H1 (cell line): ENCODE measurements around the gene AGPAT2. TPM values are rescaled to one million over a fixed set of nuclear protein-coding genes. Genes with fewer than 3 reads are reported as not detected.

Experiments
- CTCF ChIA-PET: fragments of 300-600 bp; sonication (Branson Sonifier 250); formaldehyde crosslinking; loops from one replicate; lab custom pipeline; 2021; ENCODE audit not compliant: partially characterized antibody; lab: Charles Lee
- POLR2A ChIA-PET: fragments of 300-600 bp; sonication (Branson Sonifier 250); formaldehyde crosslinking; loops from one replicate; lab custom pipeline; 2021; ENCODE audit warnings: inconsistent platforms; ENCODE audit not compliant: partially characterized antibody; lab: Charles Lee
- DNase-seq, 2 experiments: peaks; one replicate each; pipeline versions ENCODE4 v3.0.0 to v3.0.0-alpha.2; 2010 to 2022; ENCODE audit warnings: low spot score in 2 of 2, low read depth in 1 of 2, mixed read lengths in 1 of 2
- FAIRE-seq: peaks from 2 replicates; lab custom pipeline; 2011; peaks lifted over from hg19 to GRCh38; lab: Jason Lieb, UNC
- H2AFZ ChIP-seq: 2 replicates; pipeline ENCODE4 v1.8.1; 2012; ENCODE audit warnings: low read length, inconsistent platforms
- H2AK5ac ChIP-seq: 2 replicates; pipeline ENCODE4 v1.6.1; 2013; ENCODE audit warnings: low read depth, low read length
- H2BK120ac ChIP-seq: replicated peaks from 2 replicates; pipeline ENCODE3; 2013; ENCODE audit warnings: low read depth, low read length, inconsistent platforms
- H2BK12ac ChIP-seq: 2 replicates; pipeline ENCODE4 v1.6.1; 2013; ENCODE audit warnings: low read depth, low read length
- H2BK15ac ChIP-seq: 2 replicates; pipeline ENCODE4 v1.6.1; 2013; ENCODE audit warnings: low read length
- H2BK20ac ChIP-seq: 2 replicates; pipeline ENCODE4 v1.6.1; 2013; ENCODE audit warnings: low read length
- H2BK5ac ChIP-seq: 2 replicates; pipeline ENCODE4 v1.6.1; 2013; ENCODE audit warnings: low read depth, low read length
- H3K14ac ChIP-seq: 2 replicates; pipeline ENCODE4 v1.6.1; 2013; ENCODE audit warnings: inconsistent platforms; ENCODE audit not compliant: insufficient read length
- H3K18ac ChIP-seq: 2 replicates; pipeline ENCODE4 v1.6.1; 2013; ENCODE audit warnings: low read length; ENCODE audit errors: extremely low read depth
- H3K23ac ChIP-seq: 2 replicates; pipeline ENCODE4 v1.6.1; 2013; ENCODE audit warnings: inconsistent platforms; ENCODE audit not compliant: insufficient read length
- H3K23me2 ChIP-seq: 2 replicates; pipeline ENCODE4 v1.6.1; 2013; ENCODE audit warnings: low read depth, low read length
- H3K27ac ChIP-seq: 2 replicates; pipeline ENCODE4 v1.6.1; 2011; ENCODE audit warnings: low read depth, low read length, inconsistent platforms
- H3K27me3 ChIP-seq, 4 experiments: replicated peaks in 1 of 4; 1 replicate in 1 of 4; 2 replicates in 3 of 4; pipeline versions ENCODE4 v1.6.1 to v1.8.1; 2011 to 2013; ENCODE audit warnings: low read length in 3 of 4, mild to moderate bottlenecking in 3 of 4, inconsistent platforms in 2 of 4, mixed read lengths in 2 of 4, moderate library complexity in 1 of 4; ENCODE audit not compliant: control insufficient read depth in 3 of 4, insufficient read depth in 3 of 4; ENCODE audit errors: extremely low read depth in 1 of 4
- H3K36me3 ChIP-seq, 4 experiments: 2 replicates each; pipeline versions ENCODE4 v1.6.1 to v1.8.1; 2011 to 2013; ENCODE audit warnings: mild to moderate bottlenecking in 4 of 4, low read length in 3 of 4, moderate library complexity in 2 of 4, control low read depth in 1 of 4, inconsistent platforms in 1 of 4; ENCODE audit not compliant: insufficient read depth in 4 of 4, control insufficient read depth in 2 of 4
- H3K4ac ChIP-seq: replicated peaks from 2 replicates; pipeline ENCODE3; 2013; ENCODE audit warnings: low read length, low read depth, mixed read lengths, inconsistent platforms; ENCODE audit not compliant: insufficient read length
- H3K4me1 ChIP-seq, 4 experiments: replicated peaks in 1 of 4; 1 replicate in 1 of 4; 2 replicates in 3 of 4; pipeline versions ENCODE4 v1.6.1 to v1.8.1; 2011 to 2013; ENCODE audit warnings: low read length in 3 of 4, inconsistent platforms in 2 of 4, mixed read lengths in 1 of 4; ENCODE audit not compliant: insufficient read depth in 4 of 4, control insufficient read depth in 3 of 4
- H3K4me2 ChIP-seq, 2 experiments: 2 replicates each; pipeline versions ENCODE4 v1.6.1 to v1.8.1; 2011 to 2013; ENCODE audit warnings: low read depth in 2 of 2, low read length in 2 of 2, control low read depth in 1 of 2, inconsistent platforms in 1 of 2, mild to moderate bottlenecking in 1 of 2; ENCODE audit not compliant: insufficient read depth in 1 of 2
- H3K4me3 ChIP-seq, 4 experiments: fragments of 200-600, 300-600 bp in 1 of 4; sonication (generic), shearing (Covaris generic), sonication (Bioruptor Twin) in 1 of 4; 2 replicates each; pipeline versions ENCODE4 v1.5.1 to v1.8.1; 2011 to 2016; ENCODE audit warnings: low read length in 4 of 4, low read depth in 3 of 4, control low read depth in 2 of 4, inconsistent platforms in 2 of 4, mild to moderate bottlenecking in 2 of 4, mixed read lengths in 1 of 4, moderate library complexity in 1 of 4; ENCODE audit not compliant: insufficient read depth in 2 of 4; ENCODE audit errors: extremely low read depth in 1 of 4
- H3K56ac ChIP-seq: replicated peaks from 2 replicates; pipeline ENCODE3; 2013; ENCODE audit warnings: low read depth, mild to moderate bottlenecking, mixed read lengths, low read length, inconsistent platforms; ENCODE audit not compliant: insufficient read length
- H3K79me1 ChIP-seq: 2 replicates; pipeline ENCODE4 v1.6.1; 2013; ENCODE audit warnings: low read depth, low read length, control low read depth
- H3K79me2 ChIP-seq, 2 experiments: 2 replicates each; pipeline versions ENCODE4 v1.6.1 to v1.8.1; 2012 to 2013; ENCODE audit warnings: low read length in 2 of 2, mild to moderate bottlenecking in 2 of 2, inconsistent platforms in 1 of 2; ENCODE audit not compliant: insufficient read depth in 2 of 2, control insufficient read depth in 1 of 2
- H3K9ac ChIP-seq, 4 experiments: replicated peaks in 1 of 4; 1 replicate in 1 of 4; 2 replicates in 3 of 4; pipeline versions ENCODE4 v1.6.1 to v1.8.1; 2011 to 2013; ENCODE audit warnings: low read depth in 3 of 4, low read length in 3 of 4, control low read depth in 2 of 4, mild to moderate bottlenecking in 2 of 4, moderate library complexity in 2 of 4, inconsistent platforms in 1 of 4; ENCODE audit errors: extremely low read depth in 1 of 4
- H3K9me3 ChIP-seq, 2 experiments: 2 replicates each; pipeline versions ENCODE4 v1.6.1 to v1.8.1; 2012 to 2013; ENCODE audit warnings: mild to moderate bottlenecking in 2 of 2, moderate library complexity in 2 of 2, control low read depth in 1 of 2, inconsistent platforms in 1 of 2, low read depth in 1 of 2, low read length in 1 of 2, mixed read lengths in 1 of 2; ENCODE audit not compliant: insufficient read depth in 2 of 2
- H4K20me1 ChIP-seq, 2 experiments: replicated peaks in 1 of 2; 2 replicates each; pipeline versions ENCODE3 to v1.8.1; 2011 to 2013; ENCODE audit warnings: inconsistent platforms in 2 of 2, low read length in 2 of 2, mild to moderate bottlenecking in 1 of 2; ENCODE audit not compliant: insufficient read depth in 2 of 2, control insufficient read depth in 1 of 2
- H4K5ac ChIP-seq: 2 replicates; pipeline ENCODE4 v1.6.1; 2013; ENCODE audit warnings: low read length, low read depth, mixed read lengths, inconsistent platforms; ENCODE audit not compliant: insufficient read length
- H4K8ac ChIP-seq: 2 replicates; pipeline ENCODE4 v1.8.0; 2013; ENCODE audit warnings: mild to moderate bottlenecking, moderate library complexity, low read length, inconsistent platforms; ENCODE audit not compliant: insufficient read depth; ENCODE audit errors: extremely low read depth
- H4K91ac ChIP-seq: replicated peaks from 2 replicates; pipeline ENCODE3; 2013; ENCODE audit warnings: low read length, mixed read lengths, inconsistent platforms; ENCODE audit not compliant: insufficient read length
- MAX ChIP-seq: IDR thresholded peaks from 2 replicates; pipeline ENCODE4 v1.6.1; 2012; ENCODE audit warnings: inconsistent platforms
- NRF1 ChIP-seq: IDR thresholded peaks from 2 replicates; pipeline ENCODE4 v1.6.1; 2011; ENCODE audit warnings: mild to moderate bottlenecking, low read depth, low read length, improper control_type of control experiment
- WGBS, 2 experiments: shearing (Covaris generic) in 1 of 2; methylation state at CpG; one replicate each; pipeline versions ENCODE4 v1.1.6 to v1.1.7; 2013 to 2015; ENCODE audit warnings: low lambda C conversion rate in 2 of 2, mixed read lengths in 2 of 2, inconsistent platforms in 1 of 2, low coverage in 1 of 2, missing lambda C conversion rate in 1 of 2; ENCODE audit not compliant: insufficient replicate concordance in 2 of 2, insufficient coverage in 1 of 2, insufficient read length in 1 of 2; ENCODE audit errors: extremely low coverage in 1 of 2, missing lambda C conversion rate in 1 of 2; 5-methylcytosine and 5-hydroxymethylcytosine counted together
- polyA plus RNA-seq, 7 experiments: library from polyadenylated mRNA; depleted of rRNA in 3 of 7; stranded (reverse) in 5 of 7; unstranded in 2 of 7; fragments of >200 nt in 5 of 7; fragments of 200-250 nt in 2 of 7; gene quantifications; 1 replicate in 5 of 7; 2 replicates in 1 of 7; 4 replicates in 1 of 7; pipeline versions ENCODE4 v1.2.1 to v1.2.3, GENCODE V29; 2011 to 2013; ENCODE audit warnings: missing spikeins in 2 of 7, mixed read lengths in 2 of 7
- total RNA-seq: library from RNA; stranded (reverse); fragmentation: NEBNext Ultra II Directional; extraction: Animal tissue kit (Norgen Biotek cat#: 25700); gene quantifications from 2 replicates; pipeline ENCODE4 v1.2.1, GENCODE V29; 2021

The AGPAT2 gene
- total and polyA plus RNA-seq, 2 of the 8 experiments (the other 6 are each of a cell fraction or from before 2014, with no cell fraction given), result 31.6 to 37.6 TPM

- H2AK5ac ChIP-seq, result no peak overlapping the region
- no peaks in the 10 kb centered on the region for H3K27me3 ChIP-seq
- H3K4me2 ChIP-seq, result no peak overlapping the region; a peak in 1 of 4 replicates
- H3K9ac ChIP-seq, result no peak overlapping the region
- H2BK12ac ChIP-seq, result no peak overlapping the region
- no peak overlapping the region for H3K14ac ChIP-seq
- H3K23me2 ChIP-seq, result no peaks in the 10 kb centered on the region
- no peak overlapping the region for H2BK15ac ChIP-seq
- no peak overlapping the region for H4K5ac ChIP-seq
- no peaks in the 10 kb centered on the region for H4K20me1 ChIP-seq
- no peak overlapping the region for H3K4me3 ChIP-seq
- H2BK5ac ChIP-seq, result no peak overlapping the region
- 98% methylated on average over 11 of the region's 11 CpGs; no CpG with 5 or more reads in 1 of the 2 experiments for WGBS, 2 experiments
- H3K18ac ChIP-seq, result no peak overlapping the region
- no peak for DNase-seq
- H3K79me1 ChIP-seq, result no peaks in the 10 kb centered on the region
- no peak for FAIRE-seq
- no peaks in the 10 kb centered on the region for H3K36me3 ChIP-seq
- no peaks in the 10 kb centered on the region for H3K9me3 ChIP-seq
- no peak overlapping the region; the same call in 1 of the 2 replicates for H4K8ac ChIP-seq
- no peak overlapping the region for H4K91ac ChIP-seq
- H3K56ac ChIP-seq, result no peak overlapping the region
- H3K4me1 ChIP-seq, result peaks cover 0 to 16% (median 12%) of the 10 kb centered on the region in 4 experiments; a peak in 4 of 7 replicates
- no peak overlapping the region for H3K4ac ChIP-seq
- CTCF ChIA-PET, result interaction anchor here (0.5 to 3.6 kb wide), 10 partner anchors 8 to 207 kb away, joined by 3 to 21 read pairs (median 6); partner anchors contain the start of gene DIPK1B
- POLR2A ChIA-PET, result no interaction called here
- H3K27ac ChIP-seq, result no peak overlapping the region
- H2AFZ ChIP-seq, result no peak overlapping the region
- H3K23ac ChIP-seq, result no peak overlapping the region
- H2BK120ac ChIP-seq, result no peak overlapping the region
- H2BK20ac ChIP-seq, result no peak overlapping the region
- no peaks in the 10 kb centered on the region for H3K79me2 ChIP-seq
- TF ChIP-seq MAX (no peak), NRF1 (no peak)
Observed at GRCh38 chr9:136694872-136695247, 7.6 kb upstream of the AGPAT2 start.
